Activated naive CD8-positive, alpha-beta T cell (primary cell): ENCODE data around the gene HEXD.

ENCODE experiments used
- H3K27ac Mint-ChIP-seq: one replicate; pipeline ENCODE4 v1.8.0; 2021; ENCODE audit warnings: mixed read lengths
- H3K27me3 Mint-ChIP-seq: one replicate; pipeline ENCODE4 v1.8.0; 2021; ENCODE audit warnings: mixed read lengths
- H3K36me3 Mint-ChIP-seq: one replicate; pipeline ENCODE4 v1.8.0; 2021; ENCODE audit warnings: mixed read lengths
- H3K4me1 Mint-ChIP-seq: one replicate; pipeline ENCODE4 v1.8.0; 2021; ENCODE audit warnings: low read depth, mixed read lengths
- H3K4me3 Mint-ChIP-seq: one replicate; pipeline ENCODE4 v1.8.0; 2021; ENCODE audit warnings: mild to moderate bottlenecking, mixed read lengths
- H3K9me3 Mint-ChIP-seq: one replicate; pipeline ENCODE4 v1.8.0; 2021; ENCODE audit warnings: low read depth, mixed read lengths

HEXD gene

GRCh38 chr17:82388223-82388921, 29.8 kb upstream of the HEXD start:
- Mint-ChIP-seq H3K9me3 (no peaks in the 10 kb centered on the region), H3K4me1 (peaks cover 2% of the 10 kb centered on the region), H3K27me3 (no peaks in the 10 kb centered on the region), H3K27ac (no peak overlapping the region), H3K4me3 (no peak overlapping the region), H3K36me3 (peaks cover 2% of the 10 kb centered on the region)

GRCh38 chr17:82388922-82389283, 29.2 kb upstream of the HEXD start:
- Mint-ChIP-seq H3K4me1 (peaks cover 2% of the 10 kb centered on the region), H3K27me3 (no peaks in the 10 kb centered on the region), H3K4me3 (no peak overlapping the region), H3K9me3 (no peaks in the 10 kb centered on the region), H3K27ac (no peak overlapping the region), H3K36me3 (peaks cover 2% of the 10 kb centered on the region)

- Mint-ChIP-seq H3K27ac (no peak overlapping the region), H3K9me3 (no peaks in the 10 kb centered on the region), H3K4me1 (peaks cover 2% of the 10 kb centered on the region), H3K27me3 (no peaks in the 10 kb centered on the region), H3K4me3 (no peak overlapping the region), H3K36me3 (peaks cover 2% of the 10 kb centered on the region)
Observed at GRCh38 chr17:82389379-82389778, 28.8 kb upstream of the HEXD start.

- H3K4me1 Mint-ChIP-seq, result peaks cover 2% of the 10 kb centered on the region
- H3K27me3 Mint-ChIP-seq, result no peaks in the 10 kb centered on the region
- H3K9me3 Mint-ChIP-seq, result no peaks in the 10 kb centered on the region
- peaks cover 2% of the 10 kb centered on the region for H3K36me3 Mint-ChIP-seq
- no peak overlapping the region for H3K4me3 Mint-ChIP-seq
- H3K27ac Mint-ChIP-seq, result no peak overlapping the region
Observed at GRCh38 chr17:82390015-82390859, 27.9 kb upstream of the HEXD start.

GRCh38 chr17:82390860-82391435, 27.2 kb upstream of the HEXD start:
- peaks cover 2% of the 10 kb centered on the region for H3K36me3 Mint-ChIP-seq
- no peak overlapping the region for H3K27ac Mint-ChIP-seq
- H3K4me1 Mint-ChIP-seq, result peaks cover 2% of the 10 kb centered on the region
- no peaks in the 10 kb centered on the region for H3K9me3 Mint-ChIP-seq
- no peak overlapping the region for H3K4me3 Mint-ChIP-seq
- no peaks in the 10 kb centered on the region for H3K27me3 Mint-ChIP-seq

- H3K27me3 Mint-ChIP-seq, result no peaks in the 10 kb centered on the region
- H3K27ac Mint-ChIP-seq, result no peak overlapping the region
- peaks cover 2% of the 10 kb centered on the region for H3K36me3 Mint-ChIP-seq
- H3K4me3 Mint-ChIP-seq, result no peak overlapping the region
- no peaks in the 10 kb centered on the region for H3K9me3 Mint-ChIP-seq
- H3K4me1 Mint-ChIP-seq, result peaks cover 2% of the 10 kb centered on the region
Observed at GRCh38 chr17:82391496-82392066, 26.6 kb upstream of the HEXD start.

- Mint-ChIP-seq H3K27me3 (no peaks in the 10 kb centered on the region), H3K9me3 (no peaks in the 10 kb centered on the region), H3K4me3 (no peak overlapping the region), H3K4me1 (peaks cover 2% of the 10 kb centered on the region), H3K27ac (no peak overlapping the region), H3K36me3 (peaks cover 2% of the 10 kb centered on the region)
Observed at GRCh38 chr17:82392209-82392920, 25.8 kb upstream of the HEXD start.

GRCh38 chr17:82392941-82393340, 25.2 kb upstream of the HEXD start:
- H3K36me3 Mint-ChIP-seq, result peaks cover 2% of the 10 kb centered on the region
- H3K9me3 Mint-ChIP-seq, result no peaks in the 10 kb centered on the region
- H3K27ac Mint-ChIP-seq, result no peak overlapping the region
- H3K4me1 Mint-ChIP-seq, result no peaks in the 10 kb centered on the region
- H3K4me3 Mint-ChIP-seq, result no peak overlapping the region
- H3K27me3 Mint-ChIP-seq, result no peaks in the 10 kb centered on the region

GRCh38 chr17:82394278-82394677, 23.9 kb upstream of the HEXD start:
- Mint-ChIP-seq H3K4me1 (no peaks in the 10 kb centered on the region), H3K9me3 (no peaks in the 10 kb centered on the region), H3K4me3 (no peak overlapping the region), H3K27me3 (no peaks in the 10 kb centered on the region), H3K27ac (no peak overlapping the region), H3K36me3 (peaks cover 2% of the 10 kb centered on the region)

- Mint-ChIP-seq H3K27me3 (no peaks in the 10 kb centered on the region), H3K9me3 (no peaks in the 10 kb centered on the region), H3K4me1 (peaks cover 14% of the 10 kb centered on the region), H3K27ac (no peak overlapping the region), H3K4me3 (no peak overlapping the region), H3K36me3 (peaks cover 4% of the 10 kb centered on the region)
Observed at GRCh38 chr17:82396601-82397435, 21.3 kb upstream of the HEXD start.

GRCh38 chr17:82397449-82398335, 20.5 kb upstream of the HEXD start:
- Mint-ChIP-seq H3K27me3 (no peaks in the 10 kb centered on the region), H3K4me1 (peaks cover 15% of the 10 kb centered on the region), H3K36me3 (peaks cover 4% of the 10 kb centered on the region), H3K9me3 (no peaks in the 10 kb centered on the region), H3K4me3 (no peak overlapping the region), H3K27ac (no peak overlapping the region)

GRCh38 chr17:82399041-82399441, 19.1 kb upstream of the HEXD start:
- Mint-ChIP-seq H3K27ac (no peak overlapping the region), H3K9me3 (no peaks in the 10 kb centered on the region), H3K36me3 (peaks cover 7% of the 10 kb centered on the region), H3K4me1 (peaks cover 15% of the 10 kb centered on the region), H3K4me3 (no peak overlapping the region), H3K27me3 (no peaks in the 10 kb centered on the region)

GRCh38 chr17:82399601-82400101, 18.5 kb upstream of the HEXD start:
- H3K36me3 Mint-ChIP-seq, result peaks cover 7% of the 10 kb centered on the region
- H3K27ac Mint-ChIP-seq, result no peak overlapping the region
- no peaks in the 10 kb centered on the region for H3K27me3 Mint-ChIP-seq
- peaks cover 15% of the 10 kb centered on the region for H3K4me1 Mint-ChIP-seq
- H3K4me3 Mint-ChIP-seq, result no peak overlapping the region
- no peaks in the 10 kb centered on the region for H3K9me3 Mint-ChIP-seq
